ENCODE results near the gene LSM7. TPM values are rescaled to one million over a fixed set of nuclear protein-coding genes. Genes with fewer than 3 reads are reported as not detected.

LSM7 gene
- total RNA-seq, 3 donors from 2014 or later = 95.1 to 188 (median 125) TPM

DNA sequence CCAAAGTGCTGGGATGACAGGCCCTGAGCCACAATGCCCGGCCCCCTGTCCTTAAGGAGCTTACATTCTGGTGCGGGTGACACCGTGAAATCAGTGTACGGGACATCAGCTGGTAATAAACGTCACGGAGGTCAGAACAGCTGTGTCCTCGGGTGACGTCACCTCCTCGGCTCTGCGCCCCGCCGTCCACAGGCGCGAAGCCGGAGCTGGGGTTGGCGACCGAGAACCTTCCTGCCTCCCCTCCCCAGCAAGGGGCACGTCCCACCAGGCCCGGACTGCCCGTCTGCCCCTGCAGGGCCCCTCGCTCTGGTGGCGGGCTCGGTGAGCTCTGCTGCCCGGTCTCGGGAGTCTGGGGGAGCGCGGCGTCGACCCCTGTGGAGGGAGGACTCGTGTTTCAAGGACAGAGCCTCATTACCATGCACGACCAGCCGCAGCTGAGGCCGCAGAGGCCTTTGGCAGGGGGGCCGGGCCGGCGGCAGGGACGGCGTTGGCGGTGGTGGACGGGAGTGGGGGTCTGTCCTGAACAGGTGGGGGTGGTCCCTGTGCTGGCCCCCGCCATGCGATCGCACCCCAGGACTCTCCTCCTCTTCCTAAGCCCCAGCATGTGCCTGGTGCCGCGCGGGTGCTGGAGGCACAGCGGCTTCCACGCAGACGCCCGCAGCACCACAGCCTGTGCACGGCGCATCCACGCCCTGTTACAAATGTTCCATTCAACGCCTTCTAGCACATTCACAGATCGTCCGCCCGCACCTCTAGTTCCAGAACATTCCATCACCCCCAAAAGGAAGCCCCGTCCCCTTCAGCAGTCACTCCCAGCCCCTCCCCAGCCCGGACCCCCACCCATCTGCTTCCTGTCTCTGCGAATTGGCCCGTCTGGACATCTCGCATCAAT, 25.8 kb downstream of the LSM7 start:
- intact Hi-C loops (cut with DNase I; ENCODE audit: low total_unique reads) = no loop called here
- H3K4me1 ChIP-seq = no peaks in the 10 kb centered on the region
- no peaks in the 10 kb centered on the region for H3K36me3 ChIP-seq
- TF ChIP-seq POLR2AphosphoS5 (IDR thresholded peaks at IDR 0.05) (no peak), POLR2A (IDR thresholded peaks at IDR 0.05) (no peak)
- TF ChIP-seq, protein P1, sequence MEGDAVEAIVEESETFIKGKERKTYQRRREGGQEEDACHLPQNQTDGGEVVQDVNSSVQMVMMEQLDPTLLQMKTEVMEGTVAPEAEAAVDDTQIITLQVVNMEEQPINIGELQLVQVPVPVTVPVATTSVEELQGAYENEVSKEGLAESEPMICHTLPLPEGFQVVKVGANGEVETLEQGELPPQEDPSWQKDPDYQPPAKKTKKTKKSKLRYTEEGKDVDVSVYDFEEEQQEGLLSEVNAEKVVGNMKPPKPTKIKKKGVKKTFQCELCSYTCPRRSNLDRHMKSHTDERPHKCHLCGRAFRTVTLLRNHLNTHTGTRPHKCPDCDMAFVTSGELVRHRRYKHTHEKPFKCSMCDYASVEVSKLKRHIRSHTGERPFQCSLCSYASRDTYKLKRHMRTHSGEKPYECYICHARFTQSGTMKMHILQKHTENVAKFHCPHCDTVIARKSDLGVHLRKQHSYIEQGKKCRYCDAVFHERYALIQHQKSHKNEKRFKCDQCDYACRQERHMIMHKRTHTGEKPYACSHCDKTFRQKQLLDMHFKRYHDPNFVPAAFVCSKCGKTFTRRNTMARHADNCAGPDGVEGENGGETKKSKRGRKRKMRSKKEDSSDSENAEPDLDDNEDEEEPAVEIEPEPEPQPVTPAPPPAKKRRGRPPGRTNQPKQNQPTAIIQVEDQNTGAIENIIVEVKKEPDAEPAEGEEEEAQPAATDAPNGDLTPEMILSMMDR (IDR thresholded peaks at IDR 0.05) = no peak
- DNase-seq (ENCODE audit: low spot score in 2 of 2) = no peak
- peaks cover 7 to 17% of the 10 kb centered on the region in 2 donors for H3K27me3 ChIP-seq
- peak overlapping the region in 1 of 3 donors; percentile 40 for H3K4me3 ChIP-seq
- no peak overlapping the region for H3K27ac ChIP-seq
- H3K9me3 ChIP-seq = no peaks in the 10 kb centered on the region

- peaks cover 0 to 6% of the 10 kb centered on the region in 2 donors for H3K27me3 ChIP-seq
- H3K36me3 ChIP-seq = no peaks in the 10 kb centered on the region
- TF ChIP-seq POLR2AphosphoS5 (IDR thresholded peaks at IDR 0.05) = no peak
- TF ChIP-seq POLR2A (IDR thresholded peaks at IDR 0.05) = no peak
- TF ChIP-seq, protein P1 (IDR thresholded peaks at IDR 0.05) = no peak
- no peaks in the 10 kb centered on the region for H3K9me3 ChIP-seq
- intact Hi-C loops (cut with DNase I; ENCODE audit: low total_unique reads) = no loop called here
- DNase-seq (ENCODE audit: low spot score in 2 of 2) = no peak
- H3K4me1 ChIP-seq = no peaks in the 10 kb centered on the region
- no peak overlapping the region for H3K4me3 ChIP-seq
- H3K27ac ChIP-seq = no peak overlapping the region
Measured at GRCh38 chr19:2300533-2300932, 27.9 kb downstream of the LSM7 start.

GRCh38 chr19:2296141-2296540, 32.2 kb downstream of the LSM7 start:
- H3K9me3 ChIP-seq = no peaks in the 10 kb centered on the region
- H3K27ac ChIP-seq = no peak overlapping the region
- H3K4me1 ChIP-seq = peaks cover 0 to 4% of the 10 kb centered on the region in 2 donors
- intact Hi-C loops (cut with DNase I; ENCODE audit: low total_unique reads) = no loop called here
- H3K27me3 ChIP-seq = peaks cover 6 to 17% of the 10 kb centered on the region in 2 donors
- TF ChIP-seq, protein P1 (IDR thresholded peaks at IDR 0.05) = no peak
- TF ChIP-seq POLR2AphosphoS5 (IDR thresholded peaks at IDR 0.05) (no peak), POLR2A (IDR thresholded peaks at IDR 0.05) (no peak)
- no peaks in the 10 kb centered on the region for H3K36me3 ChIP-seq
- DNase-seq (ENCODE audit: low spot score in 2 of 2) = no peak
- H3K4me3 ChIP-seq = no peak overlapping the region

- no peaks in the 10 kb centered on the region for H3K9me3 ChIP-seq
- DNase-seq (ENCODE audit: low spot score in 2 of 2) = no peak
- intact Hi-C loops (cut with DNase I; ENCODE audit: low total_unique reads) = no loop called here
- H3K27me3 ChIP-seq = peaks cover 12 to 26% of the 10 kb centered on the region in 2 donors
- H3K4me3 ChIP-seq = peak overlapping the region in 2 of 3 donors; percentile 17 to 40
- H3K36me3 ChIP-seq = no peaks in the 10 kb centered on the region
- no peak overlapping the region for H3K27ac ChIP-seq
- TF ChIP-seq POLR2AphosphoS5 (IDR thresholded peaks at IDR 0.05) = peak in 1 of 3 donors; percentile 19
- TF ChIP-seq POLR2A (IDR thresholded peaks at IDR 0.05) = no peak
- TF ChIP-seq, protein P1 (IDR thresholded peaks at IDR 0.05) = no peak
- peaks cover 8 to 17% of the 10 kb centered on the region in 2 donors for H3K4me1 ChIP-seq
Measured at GRCh38 chr19:2294687-2295335, 33.6 kb downstream of the LSM7 start.

All from breast epithelium (tissue), 4 donors.